Upper lobe of right lung (tissue), 1 donor: ENCODE results near the gene ADAMTSL5. TPM values are rescaled to one million over a fixed set of nuclear protein-coding genes. Genes with fewer than 3 reads are reported as not detected.

Experiments used
- ATAC-seq: fragments of 200-7000 bp; cut with Tn5 transposase; one replicate; pipeline ENCODE4 v1.9.1; 2020; ENCODE audit warnings: mild to moderate bottlenecking, moderate library complexity
- DNase-seq: peaks from one replicate; pipeline ENCODE4 v3.0.0-alpha.2; 2020
- H3K27ac ChIP-seq: fragments of 200-600 bp; one replicate; pipeline ENCODE4 v1.8.0; 2022
- H3K27me3 ChIP-seq: fragments of 200-600 bp; one replicate; pipeline ENCODE4 v1.8.0; 2022; ENCODE audit warnings: mild to moderate bottlenecking
- H3K36me3 ChIP-seq: fragments of 200-600 bp; one replicate; pipeline ENCODE4 v1.8.0; 2022
- H3K4me1 ChIP-seq: fragments of 200-600 bp; one replicate; pipeline ENCODE4 v1.8.0; 2022
- H3K4me3 ChIP-seq: fragments of 200-600 bp; one replicate; pipeline ENCODE4 v1.8.0; 2022; ENCODE audit warnings: mild to moderate bottlenecking
- H3K9me3 ChIP-seq: fragments of 200-600 bp; one replicate; pipeline ENCODE4 v1.8.0; 2022
- CTCF ChIP-seq: fragments of 200-600 bp; IDR thresholded peaks from one replicate; pipeline ENCODE4 v1.8.0; 2022; ENCODE audit warnings: antibody characterized with exemption
- intact Hi-C: fragments of 100-400 bp; cut with DNase I; formaldehyde crosslinking; loops from one replicate; pipeline ENCODE4 v1.11.0; 2022
- total RNA-seq: library from RNA; stranded (reverse); fragmentation: NEBNext Ultra II Directional; extraction: Animal tissue kit (Norgen Biotek cat#: 25700); gene quantifications from one replicate; pipeline ENCODE4 v1.2.1, GENCODE V29; 2021
- donor health status: DM: no; HTN: yes; CAD: no; lungs with severe emphysema.

ADAMTSL5 gene
- total RNA-seq, 1 donor from 2014 or later, result 4.8 TPM

DNA sequence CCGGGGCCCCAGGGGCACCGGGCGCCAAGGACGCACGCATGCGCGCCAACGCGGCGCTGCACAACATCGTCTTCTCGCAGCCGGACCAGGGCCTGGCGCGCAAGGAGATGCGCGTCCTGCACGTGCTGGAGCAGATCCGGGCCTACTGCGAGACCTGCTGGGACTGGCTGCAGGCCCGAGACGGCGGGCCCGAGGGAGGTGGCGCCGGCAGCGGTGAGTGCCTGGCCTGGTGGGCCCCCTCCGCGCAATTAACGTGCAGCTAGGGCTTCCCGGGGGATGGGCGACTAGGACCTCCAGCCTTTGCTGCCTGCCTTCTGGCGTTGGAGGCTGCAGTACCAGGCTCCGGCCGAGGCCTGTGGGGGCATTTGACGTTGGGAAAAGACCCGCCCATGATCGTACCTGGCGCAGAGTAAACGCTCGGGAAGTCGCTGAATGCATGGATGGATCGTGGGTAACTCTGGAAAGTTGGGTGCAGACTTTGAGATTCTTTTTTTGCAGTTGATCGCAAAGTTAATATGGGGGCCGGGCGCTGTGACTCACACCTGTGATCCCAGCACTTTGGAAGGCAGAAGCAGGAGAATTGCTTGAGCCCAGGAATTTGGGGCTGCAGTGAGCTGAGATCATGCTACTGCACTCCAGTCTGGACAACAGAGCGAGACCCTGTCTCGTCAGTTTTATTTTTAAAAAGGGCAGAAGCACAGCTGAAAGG lies 55.6 kb downstream of the ADAMTSL5 start:
- no peak overlapping the region for H3K4me3 ChIP-seq
- intact Hi-C loops, result no loop called here
- DNase-seq (no peak), ATAC-seq (no peak)
- no peaks in the 10 kb centered on the region for H3K36me3 ChIP-seq
- no peak overlapping the region for H3K27ac ChIP-seq
- H3K9me3 ChIP-seq, result no peaks in the 10 kb centered on the region
- peaks cover 7% of the 10 kb centered on the region for H3K4me1 ChIP-seq
- no peak for TF ChIP-seq CTCF
- peaks cover 61% of the 10 kb centered on the region for H3K27me3 ChIP-seq

DNA sequence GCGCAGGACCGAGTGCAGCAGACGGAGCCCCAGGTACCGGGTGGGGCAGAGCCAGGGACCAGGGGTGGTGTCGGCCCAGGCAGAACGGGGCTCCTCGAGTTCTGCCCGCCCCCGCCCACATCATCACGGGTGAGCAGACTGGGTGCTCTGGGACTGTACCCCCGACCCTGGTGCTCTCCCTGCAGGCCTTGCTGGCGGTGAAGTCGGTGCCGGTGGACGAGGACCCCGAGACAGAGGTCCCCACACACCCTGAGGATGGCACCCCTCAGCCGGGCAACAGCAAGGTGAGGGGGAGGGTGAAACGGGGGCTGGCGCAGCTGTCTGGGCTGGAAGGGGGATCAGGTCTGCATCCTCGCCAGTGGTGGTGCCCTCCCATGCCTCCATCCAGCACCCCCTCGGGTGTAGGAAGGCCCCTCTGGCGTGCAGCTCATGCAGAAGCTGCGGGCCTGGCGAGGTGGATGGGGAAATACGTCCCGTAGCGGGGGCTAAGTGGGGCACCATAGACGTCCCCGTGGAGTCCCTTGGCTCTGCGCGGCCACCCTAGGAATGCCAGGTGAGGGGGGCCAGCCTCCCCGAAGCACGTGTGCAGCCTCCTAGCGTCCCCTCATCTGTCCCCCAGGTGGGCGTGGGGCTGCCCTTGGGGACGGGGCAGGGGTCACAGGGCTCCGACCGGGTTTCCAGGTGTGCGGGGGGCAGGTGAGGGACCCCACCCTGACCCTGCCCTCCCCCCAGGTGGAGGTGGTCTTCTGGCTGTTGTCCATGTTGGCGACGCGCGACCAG lies 56.5 kb downstream of the ADAMTSL5 start:
- H3K27me3 ChIP-seq, result peaks cover 70% of the 10 kb centered on the region
- H3K4me1 ChIP-seq, result peaks cover 7% of the 10 kb centered on the region
- intact Hi-C loops, result no loop called here
- no peak for TF ChIP-seq CTCF
- no peak overlapping the region for H3K27ac ChIP-seq
- DNase-seq (no peak), ATAC-seq (no peak)
- no peaks in the 10 kb centered on the region for H3K9me3 ChIP-seq
- no peak overlapping the region for H3K4me3 ChIP-seq
- no peaks in the 10 kb centered on the region for H3K36me3 ChIP-seq

GRCh38 chr19:1455336-1456120 lies 57.3 kb downstream of the ADAMTSL5 start:
- TF ChIP-seq CTCF, result no peak
- H3K36me3 ChIP-seq, result no peaks in the 10 kb centered on the region
- no peak overlapping the region for H3K27ac ChIP-seq
- peaks cover 7% of the 10 kb centered on the region for H3K4me1 ChIP-seq
- no peak overlapping the region for H3K4me3 ChIP-seq
- intact Hi-C loops, result no loop called here
- no peak for DNase-seq
- peaks cover 78% of the 10 kb centered on the region for H3K27me3 ChIP-seq
- ATAC-seq, result peak; percentile 65
- H3K9me3 ChIP-seq, result no peaks in the 10 kb centered on the region

Other genes with a start within 250 kb of the ADAMTSL5 start
- gene CIRBP, start 243.7 kb downstream of the ADAMTSL5 start, total RNA-seq, result 322 TPM
- 41.4 TPM for gene FAM174C, start 237.5 kb downstream of the ADAMTSL5 start, total RNA-seq
- gene EFNA2, start 227.1 kb downstream of the ADAMTSL5 start, total RNA-seq, result not detected
- gene NDUFS7, start 129.1 kb downstream of the ADAMTSL5 start, total RNA-seq, result 78.2 TPM
- 7.1 TPM for gene GAMT, start 111.5 kb downstream of the ADAMTSL5 start, total RNA-seq
- 98.7 TPM for gene DAZAP1, start 105.4 kb downstream of the ADAMTSL5 start, total RNA-seq
- 841 TPM for gene RPS15, start 74.6 kb downstream of the ADAMTSL5 start, total RNA-seq
- 0.20 TPM for gene APC2, start 62.9 kb downstream of the ADAMTSL5 start, total RNA-seq
- gene C19orf25, start 33.8 kb downstream of the ADAMTSL5 start, total RNA-seq, result 26.3 TPM
- 4.3 TPM for gene PCSK4, start 22.7 kb downstream of the ADAMTSL5 start, total RNA-seq
- gene REEP6, start 21.8 kb downstream of the ADAMTSL5 start, total RNA-seq, result 1.2 TPM
- not detected for gene PLK5, start 11.1 kb upstream of the ADAMTSL5 start, total RNA-seq
- gene MEX3D, start 55.3 kb upstream of the ADAMTSL5 start, total RNA-seq, result 25.3 TPM
- gene MBD3, start 79.8 kb upstream of the ADAMTSL5 start, total RNA-seq, result 78.7 TPM
- 167 TPM for gene UQCR11, start 92.4 kb upstream of the ADAMTSL5 start, total RNA-seq
- 43.2 TPM for gene TCF3, start 139.6 kb upstream of the ADAMTSL5 start, total RNA-seq
- not detected for gene ONECUT3, start 240.5 kb upstream of the ADAMTSL5 start, total RNA-seq